Measurements from ENCODE around the gene SGCA. TPM values are rescaled to one million over a fixed set of nuclear protein-coding genes. Genes with fewer than 3 reads are reported as not detected.

The SGCA gene
- total RNA-seq, 1 experiment from 2014 or later = 0.24 TPM

DNA sequence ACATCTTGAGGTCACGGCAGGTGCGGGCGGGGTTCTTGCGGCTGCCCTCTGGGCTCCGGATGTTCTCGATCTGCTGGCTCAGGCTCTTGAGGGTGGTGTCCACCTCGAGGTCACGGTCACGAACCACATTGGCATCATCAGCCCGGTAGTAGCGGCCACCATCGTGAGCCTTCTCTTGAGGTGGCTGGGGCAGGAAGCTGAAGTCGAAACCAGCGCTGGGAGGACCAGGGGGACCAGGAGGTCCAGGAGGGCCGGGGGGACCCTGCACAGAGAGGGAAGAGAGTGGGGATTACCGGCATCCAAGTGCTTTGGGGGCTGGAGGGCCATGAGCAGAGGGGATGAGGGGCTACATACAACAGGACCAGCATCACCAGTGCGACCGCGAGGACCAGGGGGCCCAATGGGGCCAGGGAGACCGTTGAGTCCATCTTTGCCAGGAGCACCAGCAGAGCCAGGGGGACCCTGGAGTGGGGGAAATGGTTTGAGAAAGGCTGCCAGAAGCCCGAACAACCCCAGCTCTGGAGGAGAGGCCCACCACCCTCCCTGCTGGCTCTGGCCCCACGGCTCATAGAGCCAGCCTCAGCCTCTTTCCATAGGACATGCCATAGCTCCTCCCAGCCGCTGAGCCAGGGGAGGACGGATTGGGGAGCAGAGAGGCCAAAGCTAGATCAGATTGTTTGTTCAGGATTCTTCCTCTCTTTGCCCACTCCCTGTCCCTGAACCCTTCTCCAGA, 21.0 kb downstream of the SGCA start:
- Histone ChIP-seq H2BK120ac (ENCODE audit: low read depth, low read length, poor library complexity, severe bottlenecking) (no peak overlapping the region), H4K8ac (replicated peaks; ENCODE audit: insufficient read length, low read depth, low read length) (no peak overlapping the region), H3K4ac (ENCODE audit: low read depth, low read length) (no peak overlapping the region), H2BK5ac (ENCODE audit: insufficient read length, low read length) (no peak overlapping the region), H3K27ac (ENCODE audit: insufficient read length, low read depth, low read length) (no peak overlapping the region), H3K56ac (ENCODE audit: insufficient read length, low read depth, low read length) (no peak overlapping the region), H4K91ac (ENCODE audit: insufficient read length, low read depth, low read length) (no peak overlapping the region), H3K14ac (ENCODE audit: insufficient read depth, low read length) (no peak overlapping the region), H2BK12ac (ENCODE audit: insufficient read length, low read depth, low read length) (no peak overlapping the region), H4K20me1 (ENCODE audit: control insufficient read depth, insufficient read depth, insufficient read length) (no peaks in the 10 kb centered on the region), H3K9ac (ENCODE audit: extremely low read depth, insufficient read length, low read length) (no peak overlapping the region), H3K18ac (ENCODE audit: insufficient read length, low read depth, low read length) (no peak overlapping the region), H3K79me2 (ENCODE audit: insufficient read depth, low read length) (no peaks in the 10 kb centered on the region), H4K5ac (ENCODE audit: insufficient read length, low read depth, low read length) (no peak overlapping the region), H2AFZ (ENCODE audit: low read length) (no peak overlapping the region), H3K23me2 (ENCODE audit: insufficient read length, low read depth, low read length, poor library complexity, severe bottlenecking) (no peaks in the 10 kb centered on the region), H3K4me1 (ENCODE audit: insufficient read depth, low read length) (no peaks in the 10 kb centered on the region; the same call in 1 of the 2 replicates), H3K4me2 (ENCODE audit: insufficient read depth, insufficient read length, low read length) (no peak overlapping the region), H3K23ac (ENCODE audit: insufficient read length, low read depth, low read length) (no peak overlapping the region), H2BK20ac (ENCODE audit: low read depth, low read length, poor library complexity, severe bottlenecking) (no peak overlapping the region), H2BK15ac (ENCODE audit: low read depth, low read length) (no peak overlapping the region), H3K79me1 (ENCODE audit: insufficient read depth, low read depth, low read length, poor library complexity, severe bottlenecking) (no peaks in the 10 kb centered on the region), H2AK5ac (ENCODE audit: insufficient read length, low read length) (no peak overlapping the region), H3T11ph (ENCODE audit: low read length) (no peak overlapping the region), H3K9me3 (ENCODE audit: control insufficient read depth, low read depth, low read length) (no peaks in the 10 kb centered on the region), H3K27me3 (ENCODE audit: insufficient read depth, low read length) (no peaks in the 10 kb centered on the region)
- H3K4me1 Mint-ChIP-seq = peaks cover 24 to 32% of the 10 kb centered on the region in 2 experiments
- peaks cover 5 to 59% (median 55%) of the 10 kb centered on the region in 3 experiments; a peak in 6 of 7 replicates for H3K36me3 Mint-ChIP-seq (ENCODE audit: insufficient read depth in 1 of 3, low read depth in 3 of 3)
- H3K9me3 Mint-ChIP-seq = no peaks in the 10 kb centered on the region
- no CpG with 5 or more reads among the region's 24 CpGs for WGBS (ENCODE audit: extremely low coverage, insufficient read length, low lambda C conversion rate)
- H3K27ac Mint-ChIP-seq = no peak overlapping the region; a peak in 2 of 7 replicates
- TF ChIP-seq, protein P1, sequence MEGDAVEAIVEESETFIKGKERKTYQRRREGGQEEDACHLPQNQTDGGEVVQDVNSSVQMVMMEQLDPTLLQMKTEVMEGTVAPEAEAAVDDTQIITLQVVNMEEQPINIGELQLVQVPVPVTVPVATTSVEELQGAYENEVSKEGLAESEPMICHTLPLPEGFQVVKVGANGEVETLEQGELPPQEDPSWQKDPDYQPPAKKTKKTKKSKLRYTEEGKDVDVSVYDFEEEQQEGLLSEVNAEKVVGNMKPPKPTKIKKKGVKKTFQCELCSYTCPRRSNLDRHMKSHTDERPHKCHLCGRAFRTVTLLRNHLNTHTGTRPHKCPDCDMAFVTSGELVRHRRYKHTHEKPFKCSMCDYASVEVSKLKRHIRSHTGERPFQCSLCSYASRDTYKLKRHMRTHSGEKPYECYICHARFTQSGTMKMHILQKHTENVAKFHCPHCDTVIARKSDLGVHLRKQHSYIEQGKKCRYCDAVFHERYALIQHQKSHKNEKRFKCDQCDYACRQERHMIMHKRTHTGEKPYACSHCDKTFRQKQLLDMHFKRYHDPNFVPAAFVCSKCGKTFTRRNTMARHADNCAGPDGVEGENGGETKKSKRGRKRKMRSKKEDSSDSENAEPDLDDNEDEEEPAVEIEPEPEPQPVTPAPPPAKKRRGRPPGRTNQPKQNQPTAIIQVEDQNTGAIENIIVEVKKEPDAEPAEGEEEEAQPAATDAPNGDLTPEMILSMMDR (conservative IDR thresholded peaks at IDR 0.05) = no peak
- DNase-seq = no peak
- H3K27me3 Mint-ChIP-seq (ENCODE audit: low read depth) = no peaks in the 10 kb centered on the region
- no peak overlapping the region for H3K4me3 Mint-ChIP-seq

Data from H9 (cell line).